GM19240 (cell line): ENCODE measurements around the gene WASHC2C.
A peak's percentile ranks its signal among the peaks of the same experiment; 100 is the strongest.
"Not testable (repeated sequence)": the region's sequence is repeated elsewhere in the genome, so short reads cannot be mapped to it uniquely, and the experiment has no call there.

Experiments
- DNase-seq: peaks from one replicate; pipeline ENCODE4 v3.0.0; 2011; ENCODE audit warnings: low spot score; ENCODE audit not compliant: insufficient read length

The WASHC2C gene

GRCh38 chr10:45726703-45727420, at the start of gene WASHC2C:
Gene WASHC2C, plus strand, starts transcription at chr10:45727266. Its CDS starts 52 bp downstream, at chr10:45727318.
- DNase-seq: peak; percentile 14

GRCh38 chr10:45678467-45678866, 48.6 kb upstream of the WASHC2C start:
- not testable (repeated sequence) for DNase-seq

- not testable (repeated sequence) for DNase-seq
Measured at GRCh38 chr10:45710200-45710796, 16.8 kb upstream of the WASHC2C start.

GRCh38 chr10:45711223-45711622, 15.8 kb upstream of the WASHC2C start:
- not testable (repeated sequence) for DNase-seq

- DNase-seq: not testable (repeated sequence)
Measured at GRCh38 chr10:45717053-45717452, 10.0 kb upstream of the WASHC2C start.

- DNase-seq: not testable (repeated sequence)
Measured at GRCh38 chr10:45717642-45718041, 9.4 kb upstream of the WASHC2C start.

GRCh38 chr10:45721503-45721902, 5.6 kb upstream of the WASHC2C start:
- DNase-seq: not testable (repeated sequence)

- DNase-seq: not testable (repeated sequence)
Measured at GRCh38 chr10:45723851-45724250, 3.2 kb upstream of the WASHC2C start.

GRCh38 chr10:45727421-45727965, 427 bp downstream of the WASHC2C start:
- DNase-seq: not testable (repeated sequence)

GRCh38 chr10:45734449-45734848, 7.4 kb downstream of the WASHC2C start:
- DNase-seq: not testable (repeated sequence)

- DNase-seq: not testable (repeated sequence)
Measured at GRCh38 chr10:45734867-45735266, 7.8 kb downstream of the WASHC2C start.

GRCh38 chr10:45741559-45741958, 14.5 kb downstream of the WASHC2C start:
- DNase-seq: not testable (repeated sequence)

GRCh38 chr10:45742014-45742413, 14.9 kb downstream of the WASHC2C start:
- not testable (repeated sequence) for DNase-seq

- DNase-seq: not testable (repeated sequence)
Measured at GRCh38 chr10:45751141-45751540, 24.1 kb downstream of the WASHC2C start.

- DNase-seq: not testable (repeated sequence)
Measured at GRCh38 chr10:45752210-45752609, 25.1 kb downstream of the WASHC2C start.

- not testable (repeated sequence) for DNase-seq
Measured at GRCh38 chr10:45753979-45754495, 27.0 kb downstream of the WASHC2C start.

- DNase-seq: not testable (repeated sequence)
Measured at GRCh38 chr10:45755083-45755482, 28.0 kb downstream of the WASHC2C start.

GRCh38 chr10:45756065-45756464, 29.0 kb downstream of the WASHC2C start:
- DNase-seq: not testable (repeated sequence)

- DNase-seq: not testable (repeated sequence)
Measured at GRCh38 chr10:45757661-45758396, 30.8 kb downstream of the WASHC2C start.

GRCh38 chr10:45761622-45762021, 34.6 kb downstream of the WASHC2C start:
- not testable (repeated sequence) for DNase-seq

GRCh38 chr10:45763037-45763436, 36.0 kb downstream of the WASHC2C start:
- DNase-seq: not testable (repeated sequence)
